ENCODE measurements around the gene PPP1R37.

Gene PPP1R37

DNA sequence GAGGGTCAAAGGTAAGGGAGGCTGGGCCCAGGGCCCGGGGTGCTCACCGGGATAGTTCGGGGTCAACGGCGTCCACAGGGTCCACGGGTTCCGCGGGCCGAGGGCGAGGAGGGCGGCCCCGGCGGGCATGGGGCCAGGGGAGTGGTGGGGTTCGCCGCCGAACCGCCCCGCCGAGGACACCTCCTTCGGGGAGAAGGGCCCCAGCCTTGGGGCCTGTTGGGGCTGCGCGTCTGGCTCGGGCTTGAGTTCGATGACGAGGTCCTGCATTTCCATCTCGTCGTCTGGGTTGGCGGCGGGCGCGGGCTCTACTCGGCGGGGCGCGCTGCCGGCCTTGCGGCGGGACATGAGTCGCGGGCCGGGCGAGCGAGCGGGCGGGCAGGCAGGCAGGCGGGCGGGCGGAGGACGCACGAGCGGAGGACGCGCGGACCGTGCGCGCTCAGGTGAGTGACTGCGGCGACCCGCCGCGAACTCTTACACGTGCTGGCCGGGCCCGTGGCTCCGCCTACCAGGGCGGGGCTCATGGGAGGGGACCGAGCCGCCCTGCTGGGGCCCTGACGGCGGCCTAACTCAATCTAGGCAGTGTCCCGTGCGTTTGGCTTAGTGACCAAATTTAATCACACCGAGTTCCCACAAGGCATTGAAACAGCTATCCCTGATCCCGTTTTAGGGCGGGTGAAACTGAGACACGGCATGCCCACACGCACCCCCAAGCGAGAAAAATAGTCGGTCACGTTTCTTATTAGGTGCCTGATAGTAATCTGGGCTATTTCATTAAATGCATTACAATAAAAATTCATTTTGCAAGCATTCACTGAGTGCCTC, 16.7 kb upstream of the PPP1R37 start, which contains the start of gene ZNF296:
ZNF296 (minus strand) TSS at position 450 of the 822 bp plus-strand sequence; CDS start at position 345, 105 bp downstream.
- TF ChIP-seq, protein P1, sequence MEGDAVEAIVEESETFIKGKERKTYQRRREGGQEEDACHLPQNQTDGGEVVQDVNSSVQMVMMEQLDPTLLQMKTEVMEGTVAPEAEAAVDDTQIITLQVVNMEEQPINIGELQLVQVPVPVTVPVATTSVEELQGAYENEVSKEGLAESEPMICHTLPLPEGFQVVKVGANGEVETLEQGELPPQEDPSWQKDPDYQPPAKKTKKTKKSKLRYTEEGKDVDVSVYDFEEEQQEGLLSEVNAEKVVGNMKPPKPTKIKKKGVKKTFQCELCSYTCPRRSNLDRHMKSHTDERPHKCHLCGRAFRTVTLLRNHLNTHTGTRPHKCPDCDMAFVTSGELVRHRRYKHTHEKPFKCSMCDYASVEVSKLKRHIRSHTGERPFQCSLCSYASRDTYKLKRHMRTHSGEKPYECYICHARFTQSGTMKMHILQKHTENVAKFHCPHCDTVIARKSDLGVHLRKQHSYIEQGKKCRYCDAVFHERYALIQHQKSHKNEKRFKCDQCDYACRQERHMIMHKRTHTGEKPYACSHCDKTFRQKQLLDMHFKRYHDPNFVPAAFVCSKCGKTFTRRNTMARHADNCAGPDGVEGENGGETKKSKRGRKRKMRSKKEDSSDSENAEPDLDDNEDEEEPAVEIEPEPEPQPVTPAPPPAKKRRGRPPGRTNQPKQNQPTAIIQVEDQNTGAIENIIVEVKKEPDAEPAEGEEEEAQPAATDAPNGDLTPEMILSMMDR (IDR thresholded peaks at IDR 0.05; ENCODE audit: low read depth, low read length): no peak
- in situ Hi-C loops (cut with HindIII; ENCODE audit: low sequenced_read_pairs): no loop called here

DNA sequence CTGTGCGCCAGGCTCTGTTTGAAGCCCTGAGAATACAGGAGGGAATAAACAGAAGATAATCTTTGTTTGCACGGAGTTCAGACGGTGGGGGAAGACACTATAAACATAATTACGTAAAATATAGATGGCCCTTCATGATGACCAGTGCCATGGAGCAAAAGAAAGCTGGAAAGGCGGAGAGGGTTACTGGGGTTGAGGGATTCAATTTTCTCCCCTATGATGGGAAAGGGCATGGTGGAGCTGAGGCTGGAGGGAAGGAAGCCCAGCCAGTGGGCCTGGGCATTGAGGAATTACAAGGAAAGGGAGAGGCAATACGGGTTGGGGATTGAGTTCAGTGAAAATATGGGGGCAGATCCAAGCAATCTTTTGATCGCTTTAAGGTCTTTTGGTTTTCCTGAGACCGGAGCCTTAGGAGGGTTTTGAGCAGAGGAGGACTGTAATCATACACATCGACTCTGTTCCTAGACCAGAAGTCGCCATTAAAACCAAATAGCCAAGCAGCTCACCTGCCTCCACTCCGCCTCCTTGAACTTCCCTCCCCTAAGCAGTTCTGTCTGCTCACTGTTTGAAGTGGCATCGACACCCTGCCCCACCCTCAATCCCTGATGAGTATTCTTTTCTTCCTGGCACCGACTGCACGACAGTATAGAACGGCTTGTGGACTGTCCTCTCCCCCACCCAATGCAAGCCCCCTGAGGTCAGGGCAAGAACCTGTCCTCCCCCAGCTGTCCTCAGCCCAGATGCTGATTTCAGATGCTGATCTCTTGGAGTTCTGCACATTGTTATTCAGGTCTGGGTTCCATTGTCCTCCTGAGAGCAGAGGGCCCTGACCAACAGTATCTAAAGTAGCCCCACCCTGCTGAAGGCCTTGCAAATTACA, 15.9 kb upstream of the PPP1R37 start:
- DNase-seq (ENCODE audit: low read depth, low spot score): no peak

More for the DNA sequence above, 16.7 kb upstream of the PPP1R37 start, which contains the start of gene ZNF296:
- peak; percentile 20 for DNase-seq (ENCODE audit: low read depth, low spot score)
- peak within 1 kb of the TSS; percentile 46 for H3K4me3 ChIP-seq (ENCODE audit: low read depth, low read length)

DNA sequence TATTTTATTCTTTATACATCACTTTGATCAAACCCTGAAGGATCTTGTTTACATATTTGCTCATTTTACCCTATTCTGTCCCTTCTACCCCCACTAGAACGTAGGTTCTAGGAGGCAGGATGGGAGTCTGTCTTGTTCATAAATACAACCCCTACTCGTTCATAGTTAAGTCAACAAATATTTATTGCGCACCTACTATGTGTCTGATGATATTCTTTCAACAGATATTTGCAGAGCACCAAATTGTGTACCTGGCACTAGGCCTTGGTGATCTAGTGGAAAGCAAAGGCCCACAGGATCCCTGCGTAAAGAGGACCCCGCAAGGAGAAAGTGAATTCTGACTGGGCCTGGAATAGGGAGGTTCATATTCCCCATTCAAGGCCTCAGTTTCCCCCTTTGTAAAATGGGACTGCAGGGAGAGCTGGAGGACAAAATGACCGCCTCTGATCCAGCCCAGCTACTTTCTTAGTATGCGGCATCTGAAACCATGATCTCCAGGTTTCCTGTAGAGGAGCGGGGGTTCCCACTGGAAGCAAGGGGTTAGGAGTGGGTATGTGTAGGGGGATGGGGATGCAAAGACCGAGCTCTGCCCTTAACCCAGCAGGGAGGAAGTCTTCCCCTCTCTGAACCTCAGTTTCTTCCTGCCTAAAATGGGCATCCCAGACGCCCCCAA, 14.5 kb upstream of the PPP1R37 start:
- TF ChIP-seq, protein P1 (IDR thresholded peaks at IDR 0.05; ENCODE audit: low read depth, low read length): no peak
- no peak for DNase-seq (ENCODE audit: low read depth, low spot score)
- in situ Hi-C loops (cut with HindIII; ENCODE audit: low sequenced_read_pairs): no loop called here
- peak overlapping the region; percentile 99 for H3K4me3 ChIP-seq (ENCODE audit: low read depth, low read length)

More for the DNA sequence above, 15.9 kb upstream of the PPP1R37 start:
- in situ Hi-C loops (cut with HindIII; ENCODE audit: low sequenced_read_pairs): no loop called here
- TF ChIP-seq, protein P1 (IDR thresholded peaks at IDR 0.05; ENCODE audit: low read depth, low read length): no peak
- peak overlapping the region; percentile 46 for H3K4me3 ChIP-seq (ENCODE audit: low read depth, low read length)

DNA sequence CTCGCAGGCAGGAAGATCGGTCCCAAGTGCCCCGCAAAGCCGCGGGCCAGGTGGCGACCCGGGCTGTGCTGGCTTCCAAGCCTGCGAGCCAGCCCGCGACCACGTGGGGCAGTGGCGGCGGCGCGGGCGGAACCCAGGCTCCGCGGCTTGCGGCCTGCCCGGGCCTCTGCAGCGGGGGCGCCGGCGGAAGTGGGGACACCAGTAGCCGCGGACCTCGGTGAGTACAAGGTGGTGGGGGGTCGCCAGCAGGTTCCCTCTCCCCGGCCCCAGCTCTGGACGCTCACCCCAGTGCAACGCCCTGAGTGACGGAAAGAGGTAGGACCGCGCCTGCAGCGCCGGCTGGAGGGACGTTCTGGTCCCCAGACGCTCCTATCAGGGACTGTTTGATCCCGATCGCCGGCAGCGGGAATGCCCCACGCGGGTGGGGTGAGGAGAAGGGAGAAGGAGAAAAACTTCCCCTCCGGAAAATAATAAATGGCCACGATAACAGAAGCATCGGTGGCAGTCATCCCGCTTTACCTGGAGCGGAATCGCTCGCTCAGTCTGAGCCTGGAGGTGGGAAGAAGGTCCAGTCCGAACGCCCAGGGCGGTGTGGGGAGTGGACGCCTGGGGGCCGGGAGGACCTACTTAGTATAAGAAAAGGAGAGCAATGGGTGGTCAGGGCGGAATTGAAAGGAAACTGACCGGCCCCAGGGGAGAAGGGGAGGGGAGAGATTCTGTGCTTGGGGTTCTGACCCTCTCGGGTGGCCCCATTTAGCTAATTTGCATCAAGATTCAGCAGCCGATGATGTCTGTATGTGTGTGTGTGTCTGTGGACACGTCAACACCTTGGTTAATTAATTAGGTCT, 13.7 kb upstream of the PPP1R37 start, which contains the start of gene GEMIN7:
GEMIN7 (plus strand) TSS at position 198 of the 848 bp plus-strand sequence. CDS start 10,855 bp downstream, outside the sequence.
- in situ Hi-C loops (cut with HindIII; ENCODE audit: low sequenced_read_pairs): no loop called here
- TF ChIP-seq, protein P1 (IDR thresholded peaks at IDR 0.05; ENCODE audit: low read depth, low read length): no peak
- H3K4me3 ChIP-seq (ENCODE audit: low read depth, low read length): peak within 1 kb of the TSS; percentile 99
- DNase-seq (ENCODE audit: low read depth, low spot score): peak; percentile 76

DNA sequence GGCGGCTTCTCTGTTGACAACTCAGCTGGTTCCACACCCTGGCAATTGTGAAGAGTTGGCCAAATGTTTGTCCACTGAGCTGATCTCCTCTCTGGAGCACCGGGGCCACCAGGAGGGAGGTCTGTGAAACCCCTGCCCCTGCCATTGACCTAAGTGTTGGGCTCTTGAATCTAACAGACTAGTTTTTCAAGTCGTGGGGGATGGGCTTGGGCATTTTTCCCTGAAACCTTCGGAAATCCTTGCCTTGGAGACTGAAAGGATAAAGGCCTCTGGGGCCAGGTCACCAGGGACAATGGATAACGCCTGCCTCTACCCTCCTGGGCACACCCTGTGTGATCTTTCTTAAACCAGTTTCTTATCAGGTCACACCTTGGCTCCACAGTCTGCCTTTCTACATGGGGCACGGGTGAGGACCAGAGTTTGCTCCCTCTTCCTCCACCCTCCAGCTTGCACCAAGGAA, 13.0 kb upstream of the PPP1R37 start:
- H3K4me3 ChIP-seq (ENCODE audit: low read depth, low read length): peak overlapping the region; percentile 99
- no peak for DNase-seq (ENCODE audit: low read depth, low spot score)
- in situ Hi-C loops (cut with HindIII; ENCODE audit: low sequenced_read_pairs): no loop called here
- TF ChIP-seq, protein P1 (IDR thresholded peaks at IDR 0.05; ENCODE audit: low read depth, low read length): no peak
